Activated CD8-positive, alpha-beta memory T cell treated with anti-CD3 and anti-CD28 coated beads for 24 hours (primary cell): ENCODE results near the gene NT5C1A.

Experiments used
- DNase-seq: peaks from one replicate; pipeline ENCODE4 v3.0.0-alpha.2; 2020

Gene NT5C1A

DNA sequence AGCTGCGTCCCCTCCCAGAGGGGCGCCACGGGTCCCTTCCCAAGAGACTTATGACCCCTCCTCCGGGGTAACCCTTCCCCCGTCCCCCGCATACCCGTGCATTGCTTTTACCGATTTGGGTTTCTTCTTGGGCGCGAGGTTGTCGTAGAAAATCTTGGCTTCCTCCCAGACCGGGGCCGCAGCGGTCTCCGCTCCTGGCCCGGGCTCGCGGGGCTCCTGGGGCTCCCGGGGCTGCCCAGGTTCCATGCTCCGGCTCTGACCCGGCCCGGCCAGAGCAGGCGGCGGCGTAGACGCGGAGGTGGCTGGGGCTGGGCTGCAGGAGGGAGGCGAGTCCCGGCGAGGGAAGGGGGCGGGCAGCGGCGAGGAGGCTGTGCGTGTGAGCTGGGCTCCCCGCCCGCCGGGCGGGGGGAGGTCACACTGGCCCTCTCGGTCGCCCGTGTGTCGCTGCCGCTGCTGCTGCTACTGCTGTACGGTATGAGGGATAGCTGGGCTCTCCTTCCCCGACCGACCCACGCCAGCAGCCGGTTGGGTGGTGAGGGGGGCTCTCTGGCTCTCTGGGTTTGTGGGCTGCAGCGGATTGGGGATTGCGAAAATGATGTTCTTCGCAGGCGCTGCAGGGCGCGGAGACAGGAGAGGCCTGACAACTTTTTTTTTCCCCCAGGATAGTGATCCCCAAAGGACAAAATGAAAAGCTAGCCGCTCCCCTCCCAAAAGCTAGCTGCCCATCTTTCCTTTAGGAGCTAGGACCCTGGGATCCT, at the start of gene NT5C1A:
Gene NT5C1A, minus strand, starts transcription at position 315 of the 758 bp plus-strand sequence. Its CDS starts 69 bp downstream, at position 246.
- DNase-seq = peak; percentile 72

DNA sequence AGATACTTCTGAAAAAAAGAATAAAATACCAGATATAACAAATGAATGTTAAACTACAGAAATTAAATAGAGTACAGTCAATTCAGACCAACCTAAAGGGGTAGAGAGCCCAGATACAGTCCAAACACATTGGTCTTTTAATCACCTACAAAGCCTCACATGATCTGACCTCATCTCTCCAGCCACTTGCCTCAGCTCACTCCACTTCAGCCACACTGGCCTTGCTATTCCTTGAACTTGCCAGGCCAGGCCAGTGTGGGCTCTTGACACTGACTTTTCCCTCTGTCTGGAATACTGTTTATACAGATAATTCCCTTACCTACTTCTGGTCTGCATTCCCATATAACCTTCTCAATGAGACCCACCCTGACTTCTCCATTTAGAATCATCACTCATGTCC, 49.8 kb upstream of the NT5C1A start:
- DNase-seq = peak; percentile 7

DNA sequence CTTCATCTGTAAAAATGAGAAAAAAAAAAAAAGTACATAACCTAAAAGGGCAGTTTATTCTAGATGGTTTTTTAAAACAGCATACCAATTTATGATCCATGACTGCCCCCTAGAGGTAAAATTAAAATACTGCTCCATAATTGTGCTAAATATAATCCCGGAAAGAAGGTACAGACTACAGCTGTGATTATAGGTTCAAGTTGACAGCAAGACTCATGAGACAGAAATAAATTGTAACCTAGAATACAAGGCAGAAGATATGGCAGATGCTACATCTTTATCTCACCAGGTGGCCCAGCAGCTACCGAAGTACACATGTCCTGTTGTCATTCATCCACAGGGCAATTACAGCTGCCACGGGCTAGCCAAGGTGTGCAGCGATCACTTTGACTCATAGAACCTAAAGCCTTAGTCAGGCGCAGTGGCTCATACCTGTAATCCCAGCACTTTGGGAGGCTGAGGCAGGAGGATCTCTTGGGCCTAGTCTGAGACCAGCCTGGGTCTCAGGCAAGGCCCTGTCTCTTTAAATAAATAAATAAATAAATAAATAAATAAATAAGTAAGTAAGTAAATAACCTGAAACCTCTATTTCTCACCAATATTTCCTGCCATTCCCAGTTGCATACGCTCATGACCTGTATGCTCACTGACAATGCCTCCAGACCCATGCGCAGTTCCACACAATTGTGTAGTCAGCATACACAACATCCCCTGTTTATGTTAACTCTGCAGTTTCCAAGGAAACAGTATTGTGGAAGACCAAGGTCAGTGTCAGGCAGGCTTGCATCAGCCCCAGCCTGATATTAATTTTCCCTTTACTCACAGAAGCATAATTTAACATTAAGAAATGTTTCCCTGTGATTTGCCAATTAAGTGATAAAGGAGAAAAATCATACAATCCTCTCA, 48.4 kb upstream of the NT5C1A start:
- DNase-seq = peak; percentile 59

DNA sequence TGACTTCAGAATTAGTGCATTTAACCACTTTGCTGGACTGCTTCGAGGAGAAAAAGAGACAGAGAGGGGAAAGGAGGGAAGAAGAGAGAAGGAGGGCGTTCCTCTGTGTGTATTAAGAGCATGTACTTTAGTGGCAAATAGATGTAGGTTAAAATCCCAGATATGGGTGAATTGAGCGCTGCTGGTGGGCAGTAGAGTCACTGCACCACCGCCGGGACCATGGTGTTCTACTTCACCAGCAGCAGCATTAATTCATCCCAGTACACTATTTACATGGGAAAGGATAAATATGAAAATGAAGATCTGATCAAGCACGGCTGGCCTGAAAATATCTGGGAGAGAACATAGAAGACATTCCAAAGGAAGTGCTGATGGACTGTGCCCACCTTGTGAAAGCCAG, 45.9 kb upstream of the NT5C1A start:
- peak; percentile 13 for DNase-seq

DNA sequence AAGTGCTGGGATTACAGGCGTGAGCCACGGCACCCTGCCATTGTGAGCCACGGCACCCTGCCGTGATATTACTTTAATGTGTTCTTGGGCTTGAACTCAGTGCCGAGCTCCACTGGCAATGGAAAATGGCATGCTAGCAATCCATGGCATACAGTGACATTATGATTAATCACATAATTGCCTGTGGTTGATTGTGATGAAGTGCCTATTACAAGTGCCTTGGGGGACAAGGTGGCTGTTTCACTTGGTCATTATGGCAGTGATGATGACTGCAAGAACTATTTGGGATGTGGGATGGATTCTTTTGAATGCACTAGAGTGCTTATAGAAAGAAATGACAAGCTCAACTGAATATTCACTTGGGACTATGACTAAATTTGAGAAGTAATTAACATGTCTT, 41.6 kb upstream of the NT5C1A start:
- no peak for DNase-seq

DNA sequence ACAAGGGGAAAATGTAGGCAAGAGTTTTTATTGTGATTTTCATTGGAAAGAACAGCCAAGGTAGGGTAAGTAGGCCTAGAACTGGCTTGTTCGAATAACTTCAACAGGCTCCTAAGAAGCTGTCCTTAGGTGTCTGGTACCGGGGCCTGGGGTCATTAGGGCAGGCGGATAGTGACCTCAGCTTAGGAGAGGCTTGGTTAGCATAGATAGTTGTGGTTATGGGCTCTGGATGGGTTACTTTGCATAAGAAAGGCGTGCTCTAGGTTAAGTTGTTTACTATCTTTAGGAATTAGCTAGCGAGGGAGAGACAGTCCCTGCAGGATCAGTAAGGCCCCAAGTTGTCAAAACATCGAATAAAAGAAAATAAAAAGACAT, 40.0 kb upstream of the NT5C1A start:
- peak; percentile 4 for DNase-seq

DNA sequence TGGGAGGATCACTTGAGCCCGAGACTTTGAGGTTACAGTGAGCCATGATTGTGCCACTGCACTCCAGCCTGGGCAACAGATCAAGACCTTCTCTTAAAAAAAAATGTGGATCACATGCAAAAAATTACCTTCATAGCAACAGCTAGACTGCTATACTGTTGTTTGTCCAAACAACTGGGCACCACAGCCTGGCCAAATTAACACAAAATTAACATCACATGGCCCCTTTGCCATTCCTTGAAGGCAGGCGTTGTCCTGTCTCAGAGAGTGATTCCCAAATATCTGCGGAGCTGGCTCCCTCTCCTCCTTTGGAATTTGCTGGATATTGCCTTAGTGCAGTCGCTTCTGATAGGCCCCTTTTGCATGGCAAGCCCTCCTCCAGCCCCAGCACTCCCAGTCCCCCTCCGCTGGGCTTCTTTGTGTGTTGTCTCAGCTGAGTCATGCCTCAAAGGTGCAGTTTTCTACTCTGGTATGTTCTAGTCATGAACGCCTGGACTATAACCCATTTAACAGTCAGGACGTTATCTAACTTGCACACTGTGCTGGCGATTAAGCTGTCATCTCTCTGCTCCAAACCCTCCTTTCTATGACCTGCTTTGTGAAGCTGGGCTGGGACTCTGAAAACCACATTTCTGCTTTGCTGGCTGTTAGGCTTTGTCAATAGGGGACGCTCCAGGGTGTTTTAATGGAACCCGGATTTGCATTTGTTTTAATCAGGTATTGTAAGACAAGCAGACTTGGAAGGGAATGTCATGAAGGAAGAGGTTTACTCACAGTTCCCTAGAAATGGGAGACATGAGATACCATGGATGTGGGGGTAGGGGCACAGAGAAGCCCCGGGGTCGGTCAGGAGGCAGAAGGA, 39.4 kb upstream of the NT5C1A start:
- peak; percentile 3 for DNase-seq

DNA sequence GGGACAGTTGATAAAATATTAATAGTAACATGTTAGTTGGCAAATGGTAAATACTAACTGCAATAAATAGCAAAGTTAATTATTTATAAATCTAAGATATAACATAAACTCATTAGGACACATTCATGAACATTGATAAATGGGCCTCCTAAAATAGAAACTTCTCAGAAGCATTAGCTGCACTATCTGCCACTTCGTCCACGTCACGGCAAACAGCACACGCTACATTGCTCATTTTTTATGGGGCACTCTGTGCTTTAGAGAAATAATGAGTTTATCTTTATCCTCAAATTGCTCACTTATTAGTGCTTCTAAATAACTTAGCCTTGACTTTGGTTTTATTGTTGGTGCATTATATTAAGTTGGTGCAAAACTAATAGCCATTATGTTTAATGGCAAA, 35.6 kb upstream of the NT5C1A start:
- DNase-seq = no peak

DNA sequence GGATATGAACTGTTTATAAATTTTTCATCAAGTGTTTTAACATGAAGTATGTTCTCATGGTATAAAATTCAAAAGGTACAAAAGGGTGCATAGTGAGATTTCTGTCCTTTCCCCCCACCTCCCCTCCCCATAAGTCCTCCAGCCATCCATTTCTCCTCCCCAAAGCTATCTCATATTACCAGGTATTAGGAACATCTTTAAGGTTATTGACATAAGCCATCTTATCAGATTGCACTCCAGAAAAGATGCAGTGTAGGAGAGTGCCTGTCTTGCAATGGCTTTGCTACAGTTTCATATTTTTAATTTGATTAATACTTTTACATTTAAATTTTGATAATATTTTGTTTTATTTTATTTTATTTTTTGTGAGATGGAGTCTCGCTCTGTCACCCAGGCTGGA, 32.9 kb upstream of the NT5C1A start:
- no peak for DNase-seq

DNA sequence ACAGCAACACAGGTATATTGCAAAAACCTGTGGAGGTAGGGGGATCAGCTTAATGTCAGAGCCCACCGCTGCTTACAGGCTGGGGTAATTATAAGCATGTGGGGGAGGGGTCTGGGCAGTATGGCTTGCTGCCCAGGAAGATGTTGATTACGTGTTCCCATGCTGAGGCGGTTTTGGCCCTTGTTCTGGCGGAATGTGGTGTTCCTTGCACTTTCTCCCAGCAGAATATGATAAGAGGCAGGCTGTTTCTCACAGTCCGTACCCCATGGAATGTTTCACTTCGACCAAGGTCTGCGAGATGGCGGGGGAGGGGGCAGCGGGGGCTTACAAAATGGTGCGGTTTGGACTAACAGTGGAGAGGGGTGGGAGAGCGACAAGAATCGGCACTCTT, 29.1 kb upstream of the NT5C1A start:
- DNase-seq = peak; percentile 17

DNA sequence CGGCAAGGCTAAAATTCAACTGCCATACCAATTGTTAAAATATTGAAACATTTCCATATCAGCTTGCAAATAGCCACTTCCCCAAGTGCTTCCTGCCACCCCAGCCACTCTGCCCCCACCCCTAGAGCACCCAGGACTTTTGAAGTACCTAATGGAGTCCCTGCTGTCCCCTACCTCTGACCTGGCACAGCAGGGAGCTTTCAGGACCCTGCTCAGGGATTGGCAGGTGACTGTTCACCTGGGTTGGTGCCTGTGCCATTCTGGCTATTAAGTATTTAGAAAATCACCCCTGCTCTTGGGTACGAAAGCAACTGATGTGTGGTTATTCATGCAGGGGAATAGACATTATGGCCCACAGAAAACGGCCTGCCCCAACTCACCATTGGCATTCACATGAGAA, 28.4 kb upstream of the NT5C1A start:
- DNase-seq = peak; percentile 37

DNA sequence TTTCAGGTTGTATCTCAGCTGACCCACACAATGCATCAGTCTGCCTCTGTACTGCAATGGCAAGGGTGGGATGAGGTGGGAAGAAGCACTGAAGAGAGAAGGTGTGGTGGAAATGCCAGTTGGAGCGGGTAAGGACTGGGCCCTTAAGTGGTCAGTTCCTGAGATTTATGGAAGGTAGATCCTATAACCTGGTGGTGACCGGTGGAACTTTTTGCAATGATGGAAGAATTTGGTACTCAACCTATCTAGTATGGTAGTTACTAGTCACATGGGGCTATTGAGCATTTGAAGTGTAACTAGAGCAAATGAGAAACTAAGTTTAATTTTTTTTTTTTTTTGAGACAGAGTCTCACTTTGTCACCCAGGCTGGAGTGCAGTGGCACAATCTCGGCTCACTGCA, 27.5 kb upstream of the NT5C1A start:
- peak; percentile 4 for DNase-seq

DNA sequence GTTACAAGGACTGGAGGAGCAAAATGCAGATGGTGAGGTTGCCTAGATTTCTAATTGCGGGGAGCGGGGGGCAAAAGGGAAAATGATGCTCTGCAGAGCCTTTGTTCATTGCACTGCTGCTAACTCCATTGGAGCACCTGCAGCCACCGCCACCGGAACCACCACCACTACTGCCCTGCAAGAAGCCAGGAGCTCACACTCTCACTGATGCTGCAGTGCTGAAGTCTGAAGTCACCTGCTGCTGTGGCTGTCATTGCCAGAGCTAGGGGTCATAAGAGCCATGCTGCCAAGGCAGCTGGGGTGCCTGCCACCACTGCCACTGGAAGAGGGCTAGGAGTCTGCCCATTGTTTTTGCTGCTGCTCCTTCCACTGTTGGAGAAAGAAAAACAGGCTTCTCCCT, 26.7 kb upstream of the NT5C1A start:
- peak; percentile 38 for DNase-seq

DNA sequence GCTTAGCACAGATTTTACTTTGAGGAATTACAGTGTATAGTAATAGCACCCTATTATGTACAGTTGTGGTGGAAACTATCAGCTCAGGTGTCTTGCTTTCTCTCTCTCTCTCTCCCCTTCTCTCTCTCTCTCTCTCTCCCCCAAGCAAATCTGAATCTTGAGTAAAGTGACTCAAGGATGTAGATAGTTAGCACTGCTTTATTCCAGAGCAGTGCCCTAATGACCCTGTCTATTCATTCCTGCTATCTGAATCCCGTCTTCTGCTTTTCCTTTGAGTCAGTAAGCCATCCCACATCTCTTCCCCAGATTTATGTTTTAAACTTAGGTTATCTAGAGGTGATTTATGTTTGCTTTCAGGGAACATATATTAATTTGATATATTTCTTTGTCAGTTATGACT, 24.5 kb upstream of the NT5C1A start:
- no peak for DNase-seq

DNA sequence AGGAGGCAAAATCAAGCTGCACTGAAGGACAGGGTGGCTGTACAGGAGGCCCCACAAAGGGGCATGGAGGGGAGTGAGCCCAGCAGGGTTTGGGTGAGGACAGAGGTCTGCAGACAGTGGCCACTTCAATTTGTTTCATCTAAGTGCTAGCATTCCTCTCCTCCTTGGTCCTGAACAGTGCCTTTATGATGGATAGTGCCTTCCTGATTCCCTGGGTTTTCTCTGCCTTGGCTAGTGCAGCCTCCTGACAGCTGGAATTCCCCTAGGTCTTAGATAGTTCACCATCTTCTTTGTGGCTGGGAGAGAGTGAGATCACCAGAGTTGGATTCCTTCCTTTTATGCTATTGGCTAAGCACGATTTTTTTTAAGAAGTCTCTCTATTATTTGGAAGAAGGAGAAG, 23.1 kb upstream of the NT5C1A start:
- no peak for DNase-seq

DNA sequence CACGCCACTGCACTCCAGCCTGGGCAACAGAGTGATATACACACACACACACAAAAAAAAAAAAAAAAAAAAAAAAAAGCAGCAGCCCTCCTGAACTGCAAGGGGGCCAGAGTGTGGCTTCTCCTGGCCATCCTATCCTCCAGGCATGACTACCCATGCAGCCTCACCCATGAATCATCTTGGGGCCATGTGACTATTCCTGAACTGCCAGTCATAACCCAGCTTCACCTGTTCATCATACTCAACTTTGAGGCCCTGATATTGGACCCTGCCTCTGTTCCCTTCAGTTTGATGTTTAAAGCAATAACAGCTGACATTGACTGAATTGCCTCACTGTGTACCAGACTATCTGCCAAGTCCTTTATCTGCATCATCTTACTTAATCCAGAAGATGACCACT, 22.1 kb upstream of the NT5C1A start:
- DNase-seq = no peak

DNA sequence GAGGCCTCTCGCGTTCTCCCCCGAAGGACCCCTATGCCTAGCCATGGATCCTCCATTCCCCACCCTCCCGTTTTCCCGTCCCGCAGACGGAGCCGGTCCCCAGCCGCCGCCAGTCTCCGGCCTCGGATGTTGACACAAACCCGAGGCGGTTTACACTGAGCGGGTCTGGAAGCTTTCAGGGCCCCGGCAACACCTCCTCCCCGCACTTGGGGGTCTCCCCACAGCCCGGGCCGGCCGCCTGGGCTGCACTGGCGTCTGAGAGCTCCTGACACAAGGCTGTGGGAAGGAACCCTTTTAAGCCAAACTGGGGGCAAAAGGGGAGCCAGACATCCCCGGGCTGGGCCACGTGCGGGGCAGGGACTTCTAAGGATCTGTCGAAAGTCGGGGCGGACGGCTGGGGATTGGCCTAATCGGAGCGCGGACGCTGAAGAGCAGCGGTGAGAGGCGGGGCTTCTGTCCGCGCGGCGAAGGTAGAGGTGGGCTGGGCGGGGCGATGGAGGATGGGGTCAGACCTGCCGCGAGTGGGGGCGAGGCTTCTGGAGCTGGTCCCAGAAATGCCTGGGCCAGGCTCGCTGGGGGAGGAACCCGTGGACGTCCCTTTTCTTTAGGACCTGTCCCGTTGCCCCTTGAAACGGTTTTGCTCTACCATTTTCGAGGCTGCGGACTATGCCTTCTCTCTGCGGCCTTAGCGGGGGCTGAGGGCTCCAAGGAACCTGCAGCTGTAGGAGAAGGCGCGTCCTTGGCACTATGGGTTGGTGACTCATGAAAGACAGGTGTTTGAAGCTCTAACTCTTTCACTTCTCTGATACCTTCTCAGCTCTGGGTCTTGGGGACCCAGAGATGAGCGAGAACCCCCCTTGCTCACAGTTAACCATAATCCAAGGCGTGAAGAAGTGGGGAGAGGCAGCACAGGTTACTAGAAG, 20.5 kb upstream of the NT5C1A start:
- no peak for DNase-seq

DNA sequence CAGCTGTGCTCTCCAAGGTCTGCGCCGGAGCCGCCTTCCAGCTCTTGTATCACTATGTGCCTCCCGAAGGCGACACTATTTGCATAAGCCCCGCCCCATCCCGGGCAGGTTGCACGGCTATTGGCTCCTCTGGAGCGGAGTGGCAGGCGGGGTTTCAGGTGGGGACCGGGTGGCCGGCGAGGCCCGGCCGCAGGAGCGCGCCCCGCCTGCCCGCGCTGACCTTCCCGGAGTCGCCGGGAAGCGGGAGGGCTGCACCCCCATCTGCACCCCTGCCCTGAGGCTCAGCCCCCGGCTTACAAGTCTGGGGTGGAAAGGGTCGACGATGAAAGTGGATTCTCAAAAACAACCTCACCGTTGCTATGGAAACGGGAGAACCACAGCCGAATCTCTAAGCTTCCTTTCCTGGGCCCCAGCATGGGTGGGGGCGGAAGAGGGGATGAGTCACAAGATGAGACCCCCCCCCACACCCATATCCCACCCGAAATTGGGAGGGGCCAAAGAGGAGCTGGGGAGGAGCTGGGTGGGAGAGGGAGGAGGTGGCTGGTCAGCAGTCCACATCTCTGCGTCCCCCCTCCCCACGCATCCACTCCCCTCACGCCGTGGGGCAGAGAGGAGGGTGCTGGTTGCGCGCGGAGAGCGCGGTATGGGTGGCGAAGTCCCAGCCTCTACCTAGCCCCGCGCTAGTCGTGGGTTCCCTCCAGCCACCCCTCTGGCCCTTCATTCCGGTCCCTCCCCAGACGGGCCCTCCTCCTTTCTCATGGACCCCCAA, 19.7 kb upstream of the NT5C1A start, which contains the start of gene HPCAL4:
Gene HPCAL4, minus strand, starts transcription at position 51 of the 769 bp plus-strand sequence. CDS start 6,830 bp downstream, outside the sequence.
- DNase-seq = peak; percentile 93

DNA sequence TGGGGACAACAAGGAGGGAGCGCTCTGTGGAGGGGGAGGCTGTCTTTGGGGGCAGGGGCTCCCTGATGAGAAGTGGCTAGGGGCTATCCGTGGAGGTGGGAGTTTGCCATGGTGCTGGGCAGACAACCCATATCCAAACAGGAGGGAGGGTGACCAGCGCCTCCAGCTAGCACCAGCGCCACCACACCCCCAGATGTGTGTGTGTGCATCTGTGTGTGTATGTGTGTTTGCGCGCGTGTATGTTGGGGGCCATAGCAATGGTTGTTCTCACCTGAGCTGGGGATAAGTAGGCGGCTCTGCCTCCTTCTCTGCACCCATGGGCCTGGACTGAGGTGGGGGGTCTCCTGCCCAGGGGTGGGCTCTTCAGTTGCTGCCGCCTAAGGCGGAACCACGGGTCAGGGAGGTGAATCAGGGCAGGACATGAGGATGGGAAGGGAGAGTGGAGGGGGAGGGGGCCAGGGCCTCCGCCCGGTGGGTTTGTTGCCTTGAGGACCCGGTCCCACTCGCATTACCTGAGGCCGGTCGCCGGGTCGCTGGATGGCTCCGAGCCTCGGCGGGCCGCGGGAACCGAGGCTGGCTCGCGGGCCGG, 19.0 kb upstream of the NT5C1A start:
- DNase-seq = no peak

DNA sequence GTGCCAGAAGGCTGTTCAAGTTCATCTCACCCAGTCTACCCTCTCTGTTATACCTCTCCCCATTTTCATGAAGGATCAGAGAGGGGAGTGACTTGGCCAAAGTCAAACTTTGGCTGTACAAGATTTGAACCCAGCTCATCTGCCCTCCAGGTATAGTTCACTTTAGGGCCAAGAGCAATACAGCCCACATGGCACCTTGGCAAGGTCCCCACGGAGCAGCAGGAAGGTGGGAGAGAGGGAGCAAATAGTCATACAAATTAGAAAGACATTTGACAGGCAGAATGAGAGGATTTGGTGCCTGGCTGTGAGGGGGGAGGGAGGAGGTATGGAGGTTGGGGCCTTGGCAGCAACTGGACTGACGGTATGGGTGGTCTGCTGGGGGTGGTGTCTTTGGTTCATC, 18.3 kb upstream of the NT5C1A start:
- DNase-seq = no peak

DNA sequence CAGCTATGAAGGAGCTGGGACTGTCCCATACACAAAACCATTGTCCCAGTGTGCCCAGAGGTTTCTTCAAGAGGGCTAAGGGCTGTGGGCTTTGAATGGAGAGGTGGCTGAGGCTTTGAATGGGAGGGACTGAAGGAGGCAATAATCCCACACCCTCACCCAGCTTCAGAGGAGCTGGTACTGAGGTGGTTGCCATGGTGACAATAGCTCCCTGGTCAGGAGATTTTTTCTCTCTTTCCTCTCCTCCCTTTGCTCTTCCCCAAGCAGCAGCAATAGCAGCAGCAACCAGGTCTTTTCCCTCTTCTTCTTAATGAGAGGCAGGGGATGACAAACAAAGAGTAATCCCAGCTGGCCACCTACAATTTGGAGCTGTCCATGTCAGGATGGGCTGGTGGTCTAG, 17.7 kb upstream of the NT5C1A start:
- DNase-seq = no peak
